Caco-2 (cell line): Measurements from ENCODE around the gene EZR. TPM values are rescaled to one million over a fixed set of nuclear protein-coding genes. Genes with fewer than 3 reads are reported as not detected.

ENCODE experiments used
- BruUV-seq: library from RNA; stranded (reverse); fragments of 400-500 nt; replicated peaks from 2 replicates; lab custom pipeline; 2021; lab: Mats Ljungman, UMichigan
- CTCF ChIA-PET: fragments of 300-600 bp; sonication (Branson Sonifier 250); formaldehyde crosslinking; loops from one replicate; lab custom pipeline; 2022; ENCODE audit warnings: antibody characterized with exemption; lab: Charles Lee
- POLR2A ChIA-PET: fragments of 300-600 bp; sonication (Branson Sonifier 250); formaldehyde crosslinking; loops from one replicate; lab custom pipeline; 2022; ENCODE audit warnings: antibody characterized with exemption; lab: Charles Lee
- DNase-seq, 2 experiments: peaks; one replicate each; pipeline versions ENCODE4 v3.0.0 to v3.0.0-alpha.2; 2020 to 2022
- H3K27me3 ChIP-seq: replicated peaks from 2 replicates; pipeline ENCODE4 v1.6.0; 2011; ENCODE audit warnings: low read length; ENCODE audit not compliant: control insufficient read depth, insufficient read depth
- H3K36me3 ChIP-seq: 2 replicates; pipeline ENCODE4 v1.5.1; 2011; ENCODE audit warnings: low read length; ENCODE audit not compliant: control insufficient read depth, insufficient read depth
- H3K4me1 ChIP-seq: fragments of 250-450 bp; sonication (Bioruptor Pico); 2 replicates; pipeline ENCODE4 v1.5.1; 2020; ENCODE audit warnings: mild to moderate bottlenecking
- H3K4me3 ChIP-seq: 2 replicates; pipeline ENCODE4 v1.5.1; 2011; ENCODE audit warnings: low read depth, mild to moderate bottlenecking, control low read depth, low read length
- H3K9me3 ChIP-seq: fragments of 250-450 bp; sonication (Bioruptor Pico); 2 replicates; pipeline ENCODE4 v1.5.1; 2020; ENCODE audit warnings: mild to moderate bottlenecking, moderate library complexity
- H3K27ac Mint-ChIP-seq: one replicate; pipeline ENCODE4 v1.8.0; 2022; ENCODE audit warnings: mixed read lengths; ENCODE audit not compliant: unreplicated experiment
- H3K27me3 Mint-ChIP-seq: one replicate; pipeline ENCODE4 v1.8.0; 2022; ENCODE audit warnings: mixed read lengths; ENCODE audit not compliant: insufficient read depth, unreplicated experiment
- H3K36me3 Mint-ChIP-seq: one replicate; pipeline ENCODE4 v1.8.0; 2022; ENCODE audit warnings: mild to moderate bottlenecking, mixed read lengths; ENCODE audit not compliant: insufficient read depth, unreplicated experiment
- H3K4me1 Mint-ChIP-seq: one replicate; pipeline ENCODE4 v1.8.0; 2022; ENCODE audit warnings: low read depth, mixed read lengths; ENCODE audit not compliant: unreplicated experiment
- H3K4me3 Mint-ChIP-seq: one replicate; pipeline ENCODE4 v1.8.0; 2022; ENCODE audit warnings: mild to moderate bottlenecking, moderate library complexity, mixed read lengths; ENCODE audit not compliant: unreplicated experiment
- H3K9me3 Mint-ChIP-seq: one replicate; pipeline ENCODE4 v1.8.0; 2022; ENCODE audit warnings: mixed read lengths; ENCODE audit not compliant: unreplicated experiment
- intact Hi-C: fragments of 100-400 bp; cut with micrococcal nuclease; formaldehyde crosslinking; loops from one replicate; pipeline ENCODE4 v1.10.0; 2022; ENCODE audit not compliant: unreplicated experiment
- total RNA-seq: library from RNA; stranded (reverse); gene quantifications from 2 replicates; pipeline ENCODE4 v1.2.3, GENCODE V29; 2022
- TF ChIP-seq, protein P1 (sequence below), 2 experiments: fragments of 200-600 bp in 1 of 2; IDR thresholded peaks; 1 replicate in 1 of 2; 2 replicates in 1 of 2; pipeline versions ENCODE4 v1.5.1 to v1.8.0; 2011 to 2022; ENCODE audit warnings: antibody characterized with exemption in 1 of 2, control low read depth in 1 of 2, inconsistent platforms in 1 of 2, low read depth in 1 of 2, low read length in 1 of 2, mild to moderate bottlenecking in 1 of 2, moderate library complexity in 1 of 2; ENCODE audit not compliant: insufficient read depth in 1 of 2, severe bottlenecking in 1 of 2, unreplicated experiment in 1 of 2

EZR gene
- total RNA-seq, 1 experiment from 2014 or later = 290 TPM

DNA sequence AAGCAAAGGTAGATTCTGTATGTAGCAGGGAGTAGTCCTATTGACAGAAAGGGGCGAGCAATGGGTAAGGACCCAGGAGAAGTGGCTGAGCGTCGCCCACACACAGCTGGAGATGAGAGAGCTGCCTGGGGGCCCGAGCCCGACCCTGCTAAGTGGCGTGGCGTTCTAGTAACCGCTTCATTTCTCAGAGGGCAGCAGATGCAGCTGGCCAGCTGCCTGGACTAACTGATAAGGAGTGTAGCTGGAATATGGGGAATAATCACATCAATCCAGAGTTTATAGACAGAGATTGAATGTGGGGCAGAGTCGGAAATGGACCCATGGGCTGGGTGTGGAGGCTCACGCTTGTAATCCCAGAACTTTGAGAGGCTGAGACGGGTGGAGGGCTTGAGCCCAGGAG lies 64.4 kb downstream of the EZR start:
- intact Hi-C loops = no loop called here
- peaks cover 1% of the 10 kb centered on the region for H3K36me3 Mint-ChIP-seq
- H3K36me3 ChIP-seq = no peaks in the 10 kb centered on the region
- CTCF ChIA-PET = no interaction called here
- H3K27ac Mint-ChIP-seq = no peak overlapping the region
- H3K9me3 Mint-ChIP-seq = no peaks in the 10 kb centered on the region
- no peaks in the 10 kb centered on the region for H3K27me3 Mint-ChIP-seq
- no peak overlapping the region for H3K4me3 Mint-ChIP-seq
- BruUV-seq = no TSS peak
- H3K4me3 ChIP-seq = no peak overlapping the region
- TF ChIP-seq, protein P1, sequence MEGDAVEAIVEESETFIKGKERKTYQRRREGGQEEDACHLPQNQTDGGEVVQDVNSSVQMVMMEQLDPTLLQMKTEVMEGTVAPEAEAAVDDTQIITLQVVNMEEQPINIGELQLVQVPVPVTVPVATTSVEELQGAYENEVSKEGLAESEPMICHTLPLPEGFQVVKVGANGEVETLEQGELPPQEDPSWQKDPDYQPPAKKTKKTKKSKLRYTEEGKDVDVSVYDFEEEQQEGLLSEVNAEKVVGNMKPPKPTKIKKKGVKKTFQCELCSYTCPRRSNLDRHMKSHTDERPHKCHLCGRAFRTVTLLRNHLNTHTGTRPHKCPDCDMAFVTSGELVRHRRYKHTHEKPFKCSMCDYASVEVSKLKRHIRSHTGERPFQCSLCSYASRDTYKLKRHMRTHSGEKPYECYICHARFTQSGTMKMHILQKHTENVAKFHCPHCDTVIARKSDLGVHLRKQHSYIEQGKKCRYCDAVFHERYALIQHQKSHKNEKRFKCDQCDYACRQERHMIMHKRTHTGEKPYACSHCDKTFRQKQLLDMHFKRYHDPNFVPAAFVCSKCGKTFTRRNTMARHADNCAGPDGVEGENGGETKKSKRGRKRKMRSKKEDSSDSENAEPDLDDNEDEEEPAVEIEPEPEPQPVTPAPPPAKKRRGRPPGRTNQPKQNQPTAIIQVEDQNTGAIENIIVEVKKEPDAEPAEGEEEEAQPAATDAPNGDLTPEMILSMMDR (IDR thresholded peaks at IDR 0.05; ENCODE audit: insufficient read depth in 1 of 2, low read depth in 1 of 2, low read length in 1 of 2, severe bottlenecking in 1 of 2, unreplicated experiment in 1 of 2) = no peak
- peaks cover 7% of the 10 kb centered on the region for H3K4me1 Mint-ChIP-seq
- DNase-seq = no peak
- no peaks in the 10 kb centered on the region for H3K4me1 ChIP-seq
- H3K9me3 ChIP-seq = no peaks in the 10 kb centered on the region
- POLR2A ChIA-PET = no interaction called here
- H3K27me3 ChIP-seq = no peaks in the 10 kb centered on the region

DNA sequence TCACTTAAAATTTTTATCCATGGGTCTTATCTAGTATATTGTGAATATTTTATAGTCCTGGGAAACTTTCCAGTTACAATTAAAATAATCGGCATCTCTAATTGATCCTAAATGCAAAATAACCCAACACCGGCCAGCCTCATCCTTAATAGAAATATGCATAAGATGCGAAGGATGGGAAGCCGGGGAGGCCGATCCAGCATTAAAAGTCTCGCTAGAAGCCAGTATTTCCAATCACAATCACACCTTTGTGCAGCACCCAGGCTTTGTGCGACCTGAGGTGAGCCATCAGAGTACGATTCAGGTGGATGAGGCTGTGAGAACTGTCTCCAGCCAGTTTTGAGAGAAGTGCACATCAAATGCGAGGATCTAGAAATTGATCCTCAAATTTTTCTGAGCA lies 65.4 kb downstream of the EZR start:
- Mint-ChIP-seq H3K4me1 (peaks cover 7% of the 10 kb centered on the region), H3K36me3 (no peaks in the 10 kb centered on the region), H3K9me3 (no peaks in the 10 kb centered on the region), H3K4me3 (no peak overlapping the region), H3K27me3 (no peaks in the 10 kb centered on the region), H3K27ac (no peak overlapping the region)
- no peaks in the 10 kb centered on the region for H3K4me1 ChIP-seq
- H3K9me3 ChIP-seq = no peaks in the 10 kb centered on the region
- H3K27me3 ChIP-seq = no peaks in the 10 kb centered on the region
- intact Hi-C loops = no loop called here
- no TSS peak for BruUV-seq
- DNase-seq = no peak
- no peaks in the 10 kb centered on the region for H3K36me3 ChIP-seq
- H3K4me3 ChIP-seq = no peak overlapping the region
- CTCF ChIA-PET = no interaction called here
- POLR2A ChIA-PET = no interaction called here
- TF ChIP-seq, protein P1 (IDR thresholded peaks at IDR 0.05; ENCODE audit: insufficient read depth in 1 of 2, low read depth in 1 of 2, low read length in 1 of 2, severe bottlenecking in 1 of 2, unreplicated experiment in 1 of 2) = no peak

DNA sequence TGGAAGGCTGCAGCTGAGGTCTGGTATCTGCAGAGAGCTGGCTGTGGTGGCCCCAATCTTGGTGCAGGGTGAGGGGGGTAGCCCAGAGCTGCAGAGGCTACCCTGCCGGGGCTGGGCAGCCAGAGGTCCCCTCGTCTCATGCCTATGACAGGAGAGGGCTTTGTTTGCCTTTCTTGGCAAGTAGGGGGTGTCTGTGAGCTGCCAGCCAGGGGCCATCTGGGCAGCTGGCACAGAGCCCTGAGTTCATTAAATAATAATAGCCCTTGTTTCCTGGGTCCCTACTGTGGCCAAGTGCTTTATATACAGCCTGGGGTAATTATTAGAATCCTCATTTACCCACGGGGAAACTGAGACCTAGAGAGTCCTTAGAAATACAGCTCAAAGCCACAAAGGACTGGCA lies 66.6 kb downstream of the EZR start:
- CTCF ChIA-PET = interaction anchor here (0.7 kb wide), 1 partner anchor 206 kb away, joined by 4 read pairs; no protein-coding TSS in a partner anchor
- H3K4me1 ChIP-seq = no peaks in the 10 kb centered on the region
- H3K36me3 ChIP-seq = no peaks in the 10 kb centered on the region
- intact Hi-C loops = no loop called here
- no peak overlapping the region for H3K4me3 ChIP-seq
- H3K9me3 ChIP-seq = no peaks in the 10 kb centered on the region
- Mint-ChIP-seq H3K4me3 (no peak overlapping the region), H3K4me1 (peaks cover 3% of the 10 kb centered on the region), H3K9me3 (no peaks in the 10 kb centered on the region), H3K27ac (no peak overlapping the region), H3K36me3 (no peaks in the 10 kb centered on the region), H3K27me3 (no peaks in the 10 kb centered on the region)
- TF ChIP-seq, protein P1 (IDR thresholded peaks at IDR 0.05; ENCODE audit: insufficient read depth in 1 of 2, low read depth in 1 of 2, low read length in 1 of 2, severe bottlenecking in 1 of 2, unreplicated experiment in 1 of 2) = no peak
- no peak for DNase-seq
- no peaks in the 10 kb centered on the region for H3K27me3 ChIP-seq
- POLR2A ChIA-PET = no interaction called here
- no TSS peak for BruUV-seq
